Activated effector memory CD4-positive, alpha-beta T cell treated with anti-CD3 and anti-CD28 coated beads, Interleukin-2, amount 50 U/mL, for 16 hours (primary cell): Measurements from ENCODE around the gene COL4A2.

Experiments
- DNase-seq: peaks from one replicate; pipeline ENCODE4 v3.0.0-alpha.2; 2020

Gene COL4A2

DNA sequence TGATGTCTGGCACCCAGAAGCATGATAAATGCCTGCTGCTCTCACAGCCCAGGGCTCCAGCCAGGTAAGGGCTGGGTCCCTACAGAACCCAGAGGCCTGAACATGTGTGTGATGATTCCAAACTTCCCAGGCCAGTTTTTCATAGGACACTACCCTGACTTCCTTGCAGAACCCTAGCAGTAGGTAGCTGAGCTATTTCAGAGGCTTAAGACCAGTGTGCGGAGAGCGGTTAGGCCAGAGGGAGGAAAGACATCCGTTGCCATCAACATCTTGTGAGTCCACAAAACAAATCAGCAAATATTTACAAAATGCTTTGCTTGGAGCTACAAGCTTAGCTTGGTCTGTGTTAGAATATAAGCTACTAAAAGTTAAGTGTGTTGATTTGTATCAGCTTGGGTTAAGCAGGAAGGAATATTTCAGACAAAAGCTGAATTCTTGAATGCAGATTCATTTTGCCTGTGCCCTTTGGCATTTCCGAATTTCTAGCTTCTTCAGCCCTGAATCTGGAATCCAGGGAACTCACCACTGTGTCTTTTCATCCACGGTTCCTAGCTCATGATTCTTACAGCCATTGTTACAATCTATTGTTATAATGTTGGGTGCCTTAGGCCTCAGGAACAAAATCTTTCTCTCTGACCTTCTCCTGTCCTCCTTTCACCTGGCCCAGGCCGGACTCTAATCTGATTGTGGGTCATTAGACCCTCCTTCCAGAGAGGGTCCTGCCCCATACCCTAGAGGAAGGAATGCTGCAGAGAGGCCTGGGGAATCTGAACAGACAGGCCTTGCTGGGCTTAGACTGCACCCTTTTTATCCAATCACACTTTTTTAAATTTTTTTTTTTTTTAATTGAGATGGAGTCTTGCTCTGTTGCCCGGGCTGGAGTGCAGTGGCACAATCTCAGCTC, 242.1 kb downstream of the COL4A2 start:
- DNase-seq = no peak

DNA sequence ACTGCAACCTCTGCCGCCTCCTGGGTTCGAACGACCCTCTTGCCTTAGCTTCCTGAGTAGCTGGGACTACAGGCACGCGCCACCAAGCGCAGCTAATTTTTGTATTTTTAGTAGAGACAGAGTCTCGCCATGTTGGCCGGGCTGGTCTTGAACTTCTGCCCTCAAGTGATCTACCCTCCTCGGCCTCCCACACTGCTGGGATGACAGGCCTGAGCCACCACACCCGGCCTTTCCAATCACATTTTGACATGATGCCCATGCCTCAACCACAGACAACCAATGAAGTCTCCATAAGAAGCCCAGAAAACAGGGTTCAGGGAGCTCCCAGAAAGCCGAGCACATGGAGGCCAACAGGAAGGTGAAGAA, 242.7 kb downstream of the COL4A2 start:
- DNase-seq = no peak

DNA sequence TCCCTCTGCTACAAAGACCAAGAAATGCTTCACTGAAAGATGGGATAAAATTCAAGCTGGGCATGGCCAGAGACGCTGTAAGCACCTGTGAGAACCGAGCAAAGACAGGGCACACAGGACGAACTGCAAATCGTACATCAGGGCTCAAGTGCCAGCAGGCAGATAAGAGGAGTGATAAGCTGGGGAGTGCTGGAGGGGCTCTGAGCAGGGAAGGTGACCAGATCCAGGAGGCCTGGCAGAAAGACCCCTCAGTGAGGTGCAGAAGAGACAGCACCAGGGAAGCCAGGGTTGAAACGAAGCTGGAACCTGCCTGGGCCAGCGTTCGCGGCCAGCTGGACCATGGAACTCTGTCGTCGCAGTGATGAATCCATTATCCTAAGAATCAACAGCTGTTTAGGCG, 244.2 kb downstream of the COL4A2 start:
- DNase-seq = no peak

DNA sequence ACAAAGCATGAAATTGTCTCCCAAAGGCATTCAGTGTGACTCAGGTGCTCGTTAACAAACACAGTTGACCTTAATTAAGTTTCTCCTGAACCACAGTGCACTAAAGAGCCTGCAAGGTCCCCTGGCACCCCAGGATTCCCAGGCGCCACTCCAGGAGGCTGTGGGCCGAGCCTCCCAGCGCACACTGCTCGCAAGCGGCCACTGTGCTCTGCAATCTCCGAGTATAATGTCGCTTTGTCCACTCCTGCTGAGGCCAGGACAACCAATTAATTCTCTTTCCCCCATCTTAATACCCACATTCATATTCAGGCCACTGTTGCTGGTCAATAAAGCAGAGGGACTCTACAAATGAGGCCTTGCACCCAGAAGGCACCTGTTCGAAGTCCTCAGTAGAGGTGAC, 245.7 kb downstream of the COL4A2 start:
- no peak for DNase-seq

DNA sequence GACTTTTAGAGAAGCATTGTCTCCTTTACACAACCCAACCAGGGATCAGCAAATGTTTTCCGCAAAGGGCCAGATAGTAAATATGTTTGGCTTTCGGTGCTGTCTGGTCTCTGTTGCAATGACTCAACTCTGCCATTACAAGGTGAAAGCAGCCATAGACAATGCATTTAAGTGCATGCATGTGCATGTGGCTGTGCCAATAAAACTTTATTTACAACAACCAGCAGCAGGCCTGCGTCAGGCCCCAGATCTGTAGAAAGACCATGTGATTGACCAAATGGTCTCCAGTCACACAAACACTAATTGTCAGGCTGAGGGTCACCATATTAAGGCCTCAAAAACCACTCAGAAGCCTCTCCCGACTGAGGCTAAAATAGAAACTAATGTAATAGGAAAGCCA, 246.3 kb downstream of the COL4A2 start:
- no peak for DNase-seq

DNA sequence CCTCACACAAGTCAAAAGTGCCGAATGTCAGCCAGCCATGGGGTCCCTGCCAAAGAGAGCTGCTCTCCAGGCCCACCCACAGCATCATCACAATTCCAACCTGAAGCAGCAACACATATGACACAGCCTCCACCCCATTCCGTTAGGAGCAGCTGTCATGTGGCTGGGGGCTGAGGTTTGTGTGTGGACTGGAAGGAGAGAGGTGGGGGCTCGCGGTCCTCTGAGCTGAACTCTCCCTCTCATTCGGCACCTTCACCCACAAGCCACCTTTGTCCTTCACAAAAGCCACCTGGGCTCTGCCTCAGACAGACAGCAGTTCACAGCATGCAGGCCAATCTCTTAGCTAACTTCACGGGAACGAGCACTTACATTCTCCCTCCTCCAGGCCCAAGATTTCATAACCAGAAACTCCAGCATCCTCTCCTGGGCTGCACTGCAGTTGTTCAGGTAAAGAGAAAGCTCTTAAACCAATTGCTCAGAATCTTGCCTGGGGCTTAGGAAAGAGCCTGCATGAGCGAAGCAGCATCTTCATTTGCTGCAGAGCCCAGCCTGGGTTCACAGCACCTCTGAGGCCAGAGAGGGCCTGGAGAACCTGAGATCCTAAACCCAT, 247.2 kb downstream of the COL4A2 start:
- DNase-seq = no peak

DNA sequence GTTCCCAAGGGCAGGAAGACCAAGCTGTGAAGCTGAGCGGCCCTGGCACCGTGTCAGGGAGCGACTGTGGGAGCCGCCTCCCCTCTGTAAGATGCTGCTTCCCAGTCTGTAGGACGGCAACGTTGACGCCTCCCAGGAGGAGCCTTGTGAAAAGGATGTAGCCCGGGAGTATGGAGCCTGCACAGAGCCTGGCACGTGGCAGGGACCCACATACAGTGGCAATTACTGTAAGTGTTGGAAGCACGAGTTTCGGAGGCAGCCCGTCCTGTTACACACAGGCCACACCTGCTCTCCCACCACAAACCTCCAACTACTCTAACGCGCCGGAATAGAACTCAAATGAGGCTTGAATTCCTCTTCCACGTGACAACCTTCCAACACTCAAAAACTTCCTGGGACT, 247.9 kb downstream of the COL4A2 start:
- no peak for DNase-seq

DNA sequence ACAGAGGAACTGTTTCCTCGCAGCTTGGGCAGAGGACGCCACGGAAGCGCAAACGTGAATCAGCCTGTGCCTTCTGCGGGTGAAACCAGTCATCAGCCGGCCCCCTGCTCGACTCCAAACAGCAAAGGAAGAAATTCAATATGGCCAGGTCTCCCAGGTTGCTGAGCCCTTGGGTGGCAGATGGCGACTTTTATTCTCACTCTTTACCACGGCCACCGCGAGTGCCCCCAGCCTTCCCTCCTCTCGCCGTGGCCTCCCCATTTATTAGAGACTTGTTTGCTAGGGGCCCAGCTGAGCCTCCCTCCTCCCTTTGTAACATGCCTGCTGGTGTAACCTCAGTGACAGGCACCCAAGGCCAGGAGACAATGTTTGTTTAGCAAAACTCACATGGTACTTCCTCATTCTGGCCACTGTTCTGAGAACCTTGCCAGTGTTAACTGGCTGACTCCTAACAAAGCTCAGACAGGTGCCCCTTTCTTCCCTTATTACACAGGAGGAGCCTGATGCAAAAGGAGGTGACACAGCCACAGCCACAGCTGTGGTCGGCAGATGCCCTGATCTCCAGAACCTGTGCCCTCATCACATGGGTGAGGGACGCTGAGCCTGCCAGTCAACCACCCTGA, 248.6 kb downstream of the COL4A2 start:
- DNase-seq = no peak

DNA sequence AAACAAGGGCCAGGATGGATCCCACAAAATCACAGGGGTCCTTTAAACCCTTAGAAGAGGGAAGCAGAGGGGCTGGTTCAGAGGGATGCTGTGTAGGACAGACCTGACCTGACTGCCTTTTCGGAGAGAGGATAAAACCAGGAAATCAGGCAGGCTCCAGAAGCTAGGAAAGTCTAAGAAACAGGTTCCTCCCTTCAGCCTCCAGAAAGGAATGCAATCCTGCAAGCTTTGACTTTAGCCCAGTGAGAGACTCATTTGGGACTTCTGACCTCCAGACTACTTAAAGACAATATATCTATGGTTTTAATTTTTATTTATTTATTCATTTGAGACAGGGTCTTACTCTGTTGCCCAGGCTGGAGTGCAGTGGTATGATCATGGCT, 249.1 kb downstream of the COL4A2 start:
- no peak for DNase-seq

DNA sequence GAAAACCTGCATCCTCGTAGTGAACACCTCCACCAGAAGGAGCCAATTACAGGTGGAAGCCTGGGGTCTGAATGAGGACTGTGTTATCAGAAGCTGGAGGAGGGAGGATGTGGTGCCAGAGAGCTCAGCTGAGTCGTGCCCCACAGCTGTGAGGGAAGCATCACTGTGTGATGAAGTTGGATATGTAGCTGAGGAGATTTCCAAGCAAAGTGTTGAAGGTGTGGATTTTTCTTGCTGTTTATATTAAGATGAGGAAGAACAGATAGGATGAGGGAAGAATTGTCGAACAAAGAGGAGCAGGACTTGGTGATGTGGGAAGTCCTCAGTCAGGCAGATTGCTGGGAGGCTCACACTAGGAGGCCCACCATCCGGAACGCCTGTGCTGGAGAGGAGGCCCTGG, 250.0 kb downstream of the COL4A2 start:
- no peak for DNase-seq

DNA sequence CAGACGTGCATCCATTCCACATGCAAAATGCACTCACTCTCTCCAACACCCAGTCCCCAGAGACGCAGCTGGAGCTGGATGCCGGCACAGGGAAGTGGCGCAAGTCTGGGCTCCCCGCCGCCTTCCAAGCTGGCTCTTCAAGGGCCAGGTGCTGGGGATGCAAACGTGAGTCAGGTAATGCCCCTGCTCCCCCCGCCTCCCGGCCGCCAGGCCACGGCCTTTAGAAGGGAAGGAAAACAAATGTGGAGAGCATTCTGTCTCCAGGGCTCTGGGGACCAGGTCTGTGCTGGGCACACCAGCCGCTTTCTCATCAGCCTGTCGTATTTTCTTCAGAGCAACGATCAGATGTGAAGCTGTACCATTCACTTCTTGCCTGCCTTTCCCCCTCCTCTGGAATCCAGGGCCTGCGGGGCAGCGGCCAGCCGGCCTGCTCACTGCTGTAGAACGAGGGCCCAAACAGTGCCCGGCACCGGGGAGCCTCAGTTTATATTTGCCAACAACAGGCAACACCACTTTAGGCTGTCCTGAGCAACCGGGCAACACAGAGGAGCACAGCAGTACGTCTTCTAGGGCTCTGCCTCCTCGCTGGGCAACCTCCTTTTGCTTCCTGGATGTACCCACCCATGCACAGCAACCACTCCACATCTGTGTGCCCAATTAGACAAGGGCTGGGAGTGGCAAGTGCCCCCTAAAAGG, 250.7 kb downstream of the COL4A2 start:
- no peak for DNase-seq

DNA sequence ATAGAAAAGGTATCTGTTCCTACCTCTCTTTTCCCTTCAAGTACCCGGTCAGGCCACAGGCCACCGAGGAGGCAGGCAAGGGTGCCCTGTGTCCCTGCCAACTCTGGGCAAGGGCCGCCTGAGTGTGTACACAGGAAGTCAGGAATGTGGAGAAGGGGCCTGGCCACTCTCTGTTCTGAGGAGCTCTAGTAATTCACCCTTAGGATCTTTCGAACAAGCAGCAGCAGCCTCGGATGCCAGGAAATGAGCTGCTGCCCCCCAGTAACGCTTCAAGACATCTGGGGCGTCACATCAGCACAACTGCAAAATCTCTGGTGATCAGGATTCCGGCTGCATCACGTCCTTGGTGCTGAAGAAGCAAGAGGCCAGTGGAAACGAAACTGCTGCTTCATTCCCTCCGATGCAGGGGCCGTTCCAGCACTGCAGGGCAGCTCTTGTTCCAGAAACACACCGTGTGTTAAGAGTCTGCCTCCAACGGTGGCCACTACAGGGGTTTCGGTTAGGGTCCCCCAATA, 252.4 kb downstream of the COL4A2 start:
- DNase-seq = no peak

DNA sequence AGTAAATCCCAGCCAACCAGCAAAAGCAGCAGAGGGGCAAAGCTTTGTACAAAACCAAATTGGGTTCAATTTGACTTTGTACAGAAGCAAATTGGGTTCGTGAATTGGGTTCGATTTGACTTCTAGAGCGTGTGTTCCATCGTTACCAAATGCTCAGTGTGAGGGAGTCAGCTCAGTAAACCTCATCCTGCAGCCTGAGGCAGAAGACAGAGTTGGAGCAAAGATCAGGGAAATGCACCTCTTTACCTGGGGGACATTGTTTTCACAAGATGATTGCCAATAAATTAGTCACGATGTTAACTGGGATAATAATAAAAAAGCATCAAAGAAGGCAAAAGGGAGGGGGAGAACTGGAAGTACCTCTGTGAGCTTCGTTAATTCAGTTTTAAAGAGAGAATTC, 252.9 kb downstream of the COL4A2 start:
- no peak for DNase-seq

DNA sequence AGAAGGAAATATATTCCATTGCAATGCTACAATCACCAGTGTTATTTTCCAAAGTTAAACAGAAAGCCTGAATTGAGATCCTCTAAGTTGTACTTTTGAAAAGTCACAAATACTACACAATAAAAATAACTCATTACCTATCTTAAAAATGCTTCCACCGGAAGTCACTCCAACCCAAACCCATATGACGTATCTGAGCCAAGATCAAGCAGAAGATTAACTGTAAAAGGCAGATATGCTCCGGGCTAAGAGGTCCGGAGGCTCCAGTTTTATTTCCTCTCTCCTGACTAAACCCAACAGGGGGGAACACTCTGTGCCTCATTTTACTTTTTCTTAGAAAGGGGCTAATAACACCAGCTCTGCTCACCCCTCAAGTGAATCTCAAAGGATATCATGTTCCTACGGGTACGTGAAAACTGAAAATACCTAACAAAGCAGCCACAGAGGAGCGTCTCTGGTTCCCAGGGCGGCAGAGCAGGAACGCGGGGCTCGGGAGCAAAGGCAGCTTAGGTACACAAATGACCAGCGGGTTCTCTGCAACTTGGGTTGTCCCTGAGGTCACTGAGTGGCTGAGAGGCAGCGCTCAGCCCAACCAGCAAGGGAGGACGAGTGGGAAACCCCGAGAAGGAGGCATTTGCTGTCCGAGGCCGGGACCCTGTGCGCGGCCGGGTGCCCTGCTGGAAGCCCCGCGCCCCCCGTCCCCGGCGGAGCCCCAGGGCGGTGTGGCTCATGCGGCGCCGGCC, 253.7 kb downstream of the COL4A2 start:
- peak; percentile 64 for DNase-seq

DNA sequence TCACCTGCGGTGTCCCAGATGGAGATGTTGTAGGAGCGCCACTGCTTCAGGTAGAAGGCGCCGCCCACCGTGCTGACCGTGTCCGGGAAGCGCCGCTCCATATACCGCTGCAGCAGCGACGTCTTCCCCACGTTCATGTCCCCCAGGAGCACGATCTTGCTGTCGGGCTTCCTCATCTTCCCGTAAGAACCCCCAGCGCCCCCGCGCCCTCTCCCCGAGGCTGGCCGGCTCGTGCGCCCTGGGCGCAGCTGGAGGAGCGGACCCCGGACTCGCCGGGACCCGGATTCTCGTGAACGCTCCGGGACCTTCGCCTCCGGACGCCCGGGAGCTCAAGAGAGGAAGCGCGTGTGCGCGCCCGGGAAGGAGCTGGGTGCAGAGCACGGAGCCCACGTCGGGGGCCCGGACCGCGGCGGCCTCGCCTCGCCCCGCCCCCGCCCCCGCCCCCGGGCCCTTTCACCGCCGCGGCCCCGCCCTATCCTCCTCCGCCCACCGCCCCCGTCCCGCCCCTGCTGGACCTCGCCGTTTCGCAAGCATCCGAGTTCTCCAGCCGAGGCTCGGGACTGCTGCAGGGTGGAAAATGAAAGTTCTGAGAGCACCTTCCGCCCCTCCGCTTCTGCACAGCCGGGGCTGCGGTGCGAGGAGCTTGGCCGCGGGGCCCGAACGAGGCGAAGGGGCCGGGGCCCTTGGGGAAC, 254.4 kb downstream of the COL4A2 start, which contains the start of gene RAB20:
Gene RAB20 (minus strand): TSS at position 379 of the 692 bp plus-strand sequence. CDS start 203 bp downstream, at position 176.
- DNase-seq = peak; percentile 82

DNA sequence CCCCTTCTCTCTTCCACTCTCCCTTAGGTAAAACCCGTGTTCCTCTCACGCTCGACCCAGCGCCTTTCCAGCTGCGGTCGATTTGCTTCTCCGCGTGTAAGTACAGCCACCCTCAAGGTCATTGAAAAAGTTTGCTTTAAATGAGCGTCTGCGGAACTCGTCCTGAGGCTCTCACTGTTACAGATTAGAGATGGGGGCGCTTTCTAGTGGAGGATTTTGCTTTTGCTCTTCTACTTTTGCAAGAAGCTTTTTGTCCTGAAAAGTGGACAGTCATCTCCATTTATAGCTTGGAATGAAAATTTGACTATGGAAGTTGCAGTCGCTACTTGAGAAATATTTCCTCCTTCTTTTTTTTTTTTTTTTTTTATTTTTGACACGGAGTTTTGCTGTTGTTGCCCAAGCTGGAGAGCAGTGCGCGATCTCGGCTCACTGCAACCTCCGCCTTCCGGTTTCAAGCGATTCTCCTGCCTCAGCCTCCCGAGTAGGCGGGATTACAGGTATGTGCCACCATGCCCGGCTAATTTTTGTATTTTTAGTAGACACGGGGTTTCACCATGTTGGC, 255.0 kb downstream of the COL4A2 start:
- no peak for DNase-seq
